GM19467 (cell line): Measurements from ENCODE around the gene FCHSD2.
"Not testable (repeated sequence)": the region's sequence is repeated elsewhere in the genome, so short reads cannot be mapped to it uniquely, and the experiment has no call there.

ENCODE experiments used
- ATAC-seq: cut with Tn5 transposase; IDR thresholded peaks from one replicate; pipeline ENCODE4 v1.9.1; 2021; ENCODE audit warnings: mild to moderate bottlenecking, moderate library complexity; ENCODE audit not compliant: unreplicated experiment

Gene FCHSD2

DNA sequence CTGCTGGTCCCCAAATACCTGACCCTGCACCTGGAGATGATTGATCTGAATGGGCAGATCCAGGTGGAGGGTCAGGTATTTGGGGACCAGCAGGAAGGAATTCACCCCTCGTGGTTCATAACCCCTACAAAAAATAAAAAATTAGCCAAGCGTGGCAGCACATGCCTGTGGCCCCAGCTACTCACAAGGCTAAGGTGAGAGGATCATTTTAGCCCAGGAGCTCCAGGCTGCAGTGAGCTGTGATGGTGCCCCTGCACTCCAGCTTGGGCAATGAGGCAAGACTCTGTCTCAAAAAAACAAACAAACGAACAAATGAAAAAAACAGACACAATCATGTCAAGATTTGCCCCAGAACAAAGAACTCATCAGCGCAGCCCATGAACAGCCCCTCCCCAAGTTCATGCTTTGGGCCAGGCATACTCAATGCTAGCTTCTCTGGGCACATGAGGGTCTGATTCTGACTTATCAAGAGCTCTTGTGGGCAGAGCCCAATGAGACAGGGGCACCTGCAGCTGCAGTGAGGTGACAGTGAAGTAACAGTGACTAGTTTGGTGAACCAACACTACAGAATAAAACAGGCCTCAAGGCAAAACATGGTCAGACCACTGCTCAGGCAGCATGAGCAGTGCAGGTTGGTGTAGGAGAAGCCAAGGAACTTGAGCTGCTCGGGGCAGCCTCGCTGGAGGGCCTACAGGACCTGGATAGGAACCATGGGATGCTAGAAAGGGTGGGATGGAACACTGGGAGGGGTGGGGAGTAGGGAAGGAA lies 10.2 kb upstream of the FCHSD2 start:
- ATAC-seq: no peak

DNA sequence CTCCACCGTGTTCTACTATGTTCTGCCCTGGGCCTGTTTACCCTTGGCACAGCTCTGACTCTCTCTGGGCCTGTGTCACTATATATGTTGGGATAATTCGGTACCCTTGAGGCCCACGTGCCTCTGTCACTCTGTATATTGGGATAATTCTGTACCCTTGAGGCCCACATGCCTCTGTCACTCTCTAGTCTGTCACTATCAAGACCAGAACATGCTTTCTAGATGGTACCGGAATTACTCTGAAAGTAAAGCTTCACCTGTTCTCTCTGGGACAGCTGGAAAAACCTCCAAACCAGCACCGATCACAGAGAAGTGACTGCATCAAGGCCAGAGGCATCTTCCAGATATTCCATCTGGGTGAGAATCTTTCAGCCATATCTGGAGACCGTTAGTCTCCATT lies 9.3 kb upstream of the FCHSD2 start:
- no peak for ATAC-seq

GRCh38 chr11:73149105-73149504 lies 7.0 kb upstream of the FCHSD2 start:
- ATAC-seq: no peak

DNA sequence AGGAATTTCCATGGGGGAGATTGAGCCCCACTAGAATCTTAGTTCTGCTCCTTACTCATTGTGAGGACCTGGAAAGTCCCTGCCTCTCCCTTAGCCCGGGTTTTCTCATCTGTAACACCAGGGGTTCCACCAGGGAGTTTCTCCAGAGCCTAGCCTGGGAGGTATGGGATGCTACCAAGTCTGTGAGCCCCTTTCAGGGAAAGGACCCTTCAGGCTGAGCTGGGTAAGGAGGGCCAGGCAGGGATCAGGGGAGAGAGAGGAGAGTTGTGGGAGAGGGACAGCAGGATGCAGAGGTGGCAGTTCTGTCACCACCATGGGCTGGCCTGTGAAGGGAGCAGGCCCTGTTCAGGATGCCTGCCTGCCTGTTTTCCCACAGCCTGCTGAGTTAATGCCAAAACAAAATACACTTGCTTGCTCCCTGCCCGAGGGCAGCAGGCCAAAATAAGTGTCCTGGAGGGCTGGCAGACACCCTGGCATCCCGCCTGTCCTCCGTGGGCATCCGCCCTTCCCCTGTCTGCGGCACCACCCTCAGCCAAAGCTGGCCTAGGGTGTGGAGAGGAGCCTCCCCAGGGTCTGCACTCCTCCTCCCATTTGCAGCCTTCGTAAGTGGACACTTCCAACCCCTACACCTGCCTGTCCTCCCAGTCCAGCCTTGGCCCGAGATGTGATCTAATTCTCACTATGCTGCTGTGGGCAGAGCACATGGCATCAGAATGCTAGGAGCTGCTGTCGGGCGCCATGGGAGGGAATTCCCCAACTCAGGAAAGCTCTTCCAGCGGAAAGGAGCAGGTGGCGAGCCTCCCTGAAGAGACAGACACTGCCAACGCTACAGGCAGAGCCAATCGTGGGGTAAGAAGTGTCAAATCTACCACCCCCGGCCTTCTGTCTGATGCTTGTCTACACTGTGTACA lies 5.9 kb upstream of the FCHSD2 start:
- ATAC-seq: no peak

- no peak for ATAC-seq
Measured at GRCh38 chr11:73145986-73146575, 4.0 kb upstream of the FCHSD2 start.

DNA sequence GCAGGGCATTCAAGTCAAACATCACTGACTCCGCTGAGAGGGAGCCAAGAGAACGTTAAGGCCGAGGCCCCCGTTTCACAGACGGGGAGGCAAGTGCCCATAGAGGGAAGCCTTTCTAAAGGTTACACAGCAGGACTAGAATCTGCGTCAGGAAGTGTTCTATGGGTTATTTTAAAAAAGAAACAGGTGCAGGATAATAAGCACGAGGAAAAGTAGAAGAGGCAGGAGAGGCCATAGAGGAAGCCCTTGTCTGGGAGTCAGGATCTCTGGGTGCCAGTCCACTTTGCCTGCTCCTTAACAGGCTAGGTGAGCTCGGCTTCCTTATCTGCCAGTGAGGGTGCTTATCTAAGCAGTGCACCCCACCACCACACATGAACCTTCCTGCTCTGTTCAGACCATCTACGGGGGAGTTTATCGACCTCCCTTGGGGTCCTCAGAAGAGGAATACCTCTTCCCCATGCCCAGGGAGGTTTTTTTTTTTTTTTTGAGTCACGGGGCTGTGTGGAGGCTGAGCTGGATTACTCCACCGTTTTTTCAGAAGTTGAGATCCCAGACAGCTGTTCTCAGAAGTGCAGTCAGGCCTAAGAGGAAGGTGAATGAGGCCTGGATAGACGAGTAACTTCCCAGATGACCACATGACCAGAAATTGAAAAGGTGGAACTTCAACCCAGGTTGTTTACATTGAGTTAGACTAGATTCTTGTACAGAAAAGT lies 1.2 kb upstream of the FCHSD2 start:
- ATAC-seq: no peak

GRCh38 chr11:73141309-73142127 lies 600 bp downstream of the FCHSD2 start:
- ATAC-seq: peak; percentile 35

DNA sequence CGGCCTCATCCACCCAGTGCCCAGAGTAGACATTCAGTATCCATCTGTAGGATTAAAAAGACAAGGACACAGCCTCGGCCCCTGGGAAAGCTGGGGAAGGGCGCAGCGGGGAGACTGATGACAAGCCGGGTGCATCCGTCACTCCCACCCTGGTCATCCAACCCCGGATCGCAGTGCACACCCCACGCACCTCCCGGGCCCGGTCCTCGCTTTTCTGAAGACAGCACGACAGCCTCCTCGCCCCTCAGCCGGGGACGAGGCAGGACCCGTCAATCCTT lies 1.1 kb downstream of the FCHSD2 start:
- no peak for ATAC-seq

DNA sequence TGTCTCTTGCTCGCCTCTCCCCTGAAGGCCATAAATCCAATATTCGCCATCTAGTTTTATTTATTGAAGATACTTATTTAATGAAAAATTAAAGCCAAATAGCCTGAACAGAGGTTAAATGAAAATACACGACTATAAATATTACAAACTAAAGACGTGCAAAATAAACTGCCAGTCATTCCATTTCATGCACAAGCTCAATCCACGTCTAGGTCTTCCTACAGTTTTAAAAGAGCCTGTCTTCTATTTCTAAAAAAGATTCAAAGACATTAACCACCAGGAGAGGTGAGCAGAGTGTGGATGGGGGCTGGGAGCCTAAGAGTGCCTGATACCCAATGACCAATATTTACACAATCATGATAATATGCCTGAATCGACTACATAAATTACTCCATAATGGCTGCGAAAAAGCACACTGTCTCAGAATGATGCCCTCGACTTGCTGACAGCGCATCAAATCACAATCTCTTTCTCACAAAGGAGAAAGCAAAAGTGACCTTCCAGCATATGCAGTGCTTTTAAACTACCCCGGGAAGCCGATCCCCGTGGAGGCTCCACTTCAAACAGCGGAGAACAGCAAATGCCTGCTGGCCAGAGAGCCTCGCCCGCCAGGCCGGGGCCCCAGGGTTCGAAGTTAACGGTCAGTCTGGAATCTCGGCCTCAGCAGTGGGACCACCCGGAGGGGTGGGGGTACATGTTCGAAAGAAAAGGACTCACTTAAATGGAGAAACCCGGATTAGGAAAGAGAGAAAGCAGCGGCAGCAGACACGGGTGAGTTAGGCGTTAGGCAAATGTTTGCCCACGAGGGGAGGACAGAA lies 1.7 kb downstream of the FCHSD2 start:
- no peak for ATAC-seq

- ATAC-seq: no peak
Measured at GRCh38 chr11:73139476-73140198, 2.5 kb downstream of the FCHSD2 start.

GRCh38 chr11:73137944-73138274 lies 4.2 kb downstream of the FCHSD2 start:
- no peak for ATAC-seq

- no peak for ATAC-seq
Measured at GRCh38 chr11:73137262-73137943, 4.7 kb downstream of the FCHSD2 start.

GRCh38 chr11:73136722-73137121 lies 5.4 kb downstream of the FCHSD2 start:
- ATAC-seq: not testable (repeated sequence)

- ATAC-seq: no peak
Measured at GRCh38 chr11:73135346-73136284, 6.5 kb downstream of the FCHSD2 start.

GRCh38 chr11:73132349-73132748 lies 9.8 kb downstream of the FCHSD2 start:
- not testable (repeated sequence) for ATAC-seq

- ATAC-seq: no peak
Measured at GRCh38 chr11:73130181-73130580, 11.9 kb downstream of the FCHSD2 start.

GRCh38 chr11:73129198-73129597 lies 12.9 kb downstream of the FCHSD2 start:
- no peak for ATAC-seq
